Measurements from ENCODE around the gene MSH2. TPM values are rescaled to one million over a fixed set of nuclear protein-coding genes. Genes with fewer than 3 reads are reported as not detected.
"Not testable (repeated sequence)": the region's sequence is repeated elsewhere in the genome, so short reads cannot be mapped to it uniquely, and the experiment has no call there.

MSH2 gene
- polyA plus RNA-seq, 1 donor, result 28.7 TPM

DNA sequence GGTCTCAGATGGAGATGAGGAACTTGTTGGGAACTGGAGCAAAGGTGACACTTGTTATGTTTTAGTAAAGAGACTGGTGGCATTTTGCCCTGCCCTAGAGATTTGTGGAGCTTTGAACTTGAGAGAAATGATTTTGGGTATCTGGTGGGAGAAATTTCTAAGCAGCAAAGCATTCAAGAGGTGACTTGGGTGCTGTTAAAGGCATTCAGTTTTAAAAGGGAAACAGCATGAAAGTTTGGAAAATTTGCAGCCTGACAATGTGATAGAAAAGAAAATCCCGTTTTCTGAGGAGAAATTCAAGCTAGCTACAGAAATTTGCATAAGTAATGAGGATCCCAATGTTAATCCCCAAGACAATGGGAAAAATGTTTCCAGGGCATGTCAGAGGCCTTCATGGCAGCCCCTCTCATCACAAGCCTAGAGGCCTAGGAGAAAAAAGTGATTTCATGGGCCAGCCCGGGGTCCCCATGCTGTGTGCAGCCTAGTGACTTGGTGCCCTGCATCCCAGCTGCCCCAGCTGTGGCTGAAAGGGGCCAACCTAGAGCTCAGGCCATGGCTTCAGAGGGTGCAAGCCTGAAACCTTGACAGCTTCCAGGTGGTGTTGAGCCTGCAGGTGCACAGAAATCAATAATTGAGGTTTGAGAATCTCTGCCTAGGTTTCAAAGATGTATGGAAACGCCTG lies 3.8 kb downstream of the MSH2 start:
- DNase-seq; H3K4me1 ChIP-seq (ENCODE audit: control insufficient read depth, insufficient read depth, low read length); H3K27me3 ChIP-seq (ENCODE audit: control insufficient read depth, insufficient read depth, low read length); H3K4me3 ChIP-seq (ENCODE audit: low read length); H3K9me3 ChIP-seq (ENCODE audit: control insufficient read depth, low read depth, low read length); H3K27ac ChIP-seq (ENCODE audit: low read length): not testable (repeated sequence)
- WGBS (ENCODE audit: insufficient coverage, low lambda C conversion rate), result no CpG with 5 or more reads among the region's 3 CpGs
- peaks cover 14% of the 10 kb centered on the region for H3K36me3 ChIP-seq (ENCODE audit: control insufficient read depth, insufficient read depth, low read length)

- H3K36me3 ChIP-seq (ENCODE audit: control insufficient read depth, insufficient read depth, low read length), result peaks cover 17% of the 10 kb centered on the region
- no CpG with 5 or more reads among the region's 2 CpGs for WGBS (ENCODE audit: insufficient coverage, low lambda C conversion rate)
- H3K27me3 ChIP-seq (ENCODE audit: control insufficient read depth, insufficient read depth, low read length); H3K9me3 ChIP-seq (ENCODE audit: control insufficient read depth, low read depth, low read length); H3K27ac ChIP-seq (ENCODE audit: low read length); H3K4me1 ChIP-seq (ENCODE audit: control insufficient read depth, insufficient read depth, low read length); H3K4me3 ChIP-seq (ENCODE audit: low read length); DNase-seq: not testable (repeated sequence)
Measured at GRCh38 chr2:47407976-47408375, 5.0 kb downstream of the MSH2 start.

DNA sequence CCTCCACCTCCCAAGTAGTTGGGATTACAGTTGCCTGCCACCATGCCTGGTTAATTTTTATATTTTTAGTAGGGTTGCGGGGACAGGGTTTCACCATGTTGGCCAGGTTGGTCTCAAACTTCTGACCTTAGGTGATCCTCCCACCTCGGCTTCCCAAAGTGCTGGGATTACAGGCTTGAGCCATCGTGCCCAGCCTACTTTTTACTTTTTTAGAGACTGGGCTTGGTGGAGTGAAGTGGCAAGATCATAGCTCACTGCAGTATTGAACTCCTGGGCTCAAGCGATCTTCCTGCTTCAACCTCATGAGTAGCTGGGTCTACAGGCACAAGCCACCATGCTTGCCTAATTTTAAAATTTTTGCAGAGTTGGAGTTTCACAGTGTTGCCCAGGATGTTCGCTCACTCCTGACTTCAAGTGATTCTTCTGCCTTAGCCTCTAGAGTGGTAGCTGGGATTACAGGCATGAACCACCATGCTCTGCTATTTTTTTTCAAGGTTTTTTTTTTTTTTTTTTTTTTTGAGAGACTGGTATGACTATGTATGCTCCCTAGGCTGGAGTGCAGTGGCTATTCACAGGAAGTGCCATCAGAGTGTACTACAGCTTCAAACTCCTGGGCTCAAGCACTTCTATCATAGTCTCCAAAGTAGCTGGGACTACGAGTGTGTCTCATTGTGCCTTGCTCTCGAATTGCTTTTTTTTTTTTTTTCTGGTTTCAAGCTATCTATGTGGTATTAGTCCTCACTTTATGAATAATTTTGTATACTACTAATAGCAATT lies 11.9 kb downstream of the MSH2 start:
- Histone ChIP-seq H3K27ac (ENCODE audit: low read length) (no peak overlapping the region), H3K9me3 (ENCODE audit: control insufficient read depth, low read depth, low read length) (no peaks in the 10 kb centered on the region), H3K4me1 (ENCODE audit: control insufficient read depth, insufficient read depth, low read length) (no peaks in the 10 kb centered on the region), H3K4me3 (ENCODE audit: low read length) (no peak overlapping the region), H3K36me3 (ENCODE audit: control insufficient read depth, insufficient read depth, low read length) (peaks cover 50% of the 10 kb centered on the region), H3K27me3 (ENCODE audit: control insufficient read depth, insufficient read depth, low read length) (no peaks in the 10 kb centered on the region)
- WGBS (ENCODE audit: insufficient coverage, low lambda C conversion rate), result 100% methylated on average over 2 of the region's 7 CpGs
- DNase-seq, result no peak

- Histone ChIP-seq H3K9me3 (ENCODE audit: control insufficient read depth, low read depth, low read length) (no peaks in the 10 kb centered on the region), H3K36me3 (ENCODE audit: control insufficient read depth, insufficient read depth, low read length) (peaks cover 31% of the 10 kb centered on the region), H3K27me3 (ENCODE audit: control insufficient read depth, insufficient read depth, low read length) (no peaks in the 10 kb centered on the region), H3K4me1 (ENCODE audit: control insufficient read depth, insufficient read depth, low read length) (no peaks in the 10 kb centered on the region), H3K27ac (ENCODE audit: low read length) (no peak overlapping the region), H3K4me3 (ENCODE audit: low read length) (no peak overlapping the region)
- no peak for DNase-seq
- WGBS (ENCODE audit: insufficient coverage, low lambda C conversion rate), result 100% methylated on average over 2 of the region's 2 CpGs
Measured at GRCh38 chr2:47420214-47420613, 17.3 kb downstream of the MSH2 start.

DNA sequence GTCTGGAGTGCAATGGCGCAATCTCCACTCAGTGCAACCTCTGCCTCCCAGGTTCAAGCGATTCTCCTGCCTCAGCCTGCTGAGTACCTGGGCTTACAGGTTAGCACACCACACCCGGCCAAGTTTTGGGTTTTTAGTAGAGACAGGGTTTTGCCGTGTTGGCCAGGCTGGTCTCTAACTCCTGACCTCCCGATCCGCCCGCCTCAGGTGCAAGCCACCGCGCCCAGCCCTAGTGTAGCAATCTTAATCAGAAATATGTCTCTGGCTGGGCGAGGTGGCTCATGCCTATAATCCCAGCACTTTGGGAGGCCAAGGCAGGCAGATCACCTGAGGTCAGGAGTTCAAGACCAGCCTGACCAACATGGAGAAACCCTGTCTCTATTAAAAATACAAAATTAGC lies 17.7 kb downstream of the MSH2 start:
- H3K9me3 ChIP-seq (ENCODE audit: control insufficient read depth, low read depth, low read length); DNase-seq; H3K4me1 ChIP-seq (ENCODE audit: control insufficient read depth, insufficient read depth, low read length); H3K27me3 ChIP-seq (ENCODE audit: control insufficient read depth, insufficient read depth, low read length); H3K27ac ChIP-seq (ENCODE audit: low read length); H3K4me3 ChIP-seq (ENCODE audit: low read length): not testable (repeated sequence)
- WGBS (ENCODE audit: insufficient coverage, low lambda C conversion rate), result no CpG with 5 or more reads among the region's 10 CpGs
- peaks cover 27% of the 10 kb centered on the region for H3K36me3 ChIP-seq (ENCODE audit: control insufficient read depth, insufficient read depth, low read length)

GRCh38 chr2:47422016-47422415 lies 19.1 kb downstream of the MSH2 start:
- H3K36me3 ChIP-seq (ENCODE audit: control insufficient read depth, insufficient read depth, low read length), result peaks cover 19% of the 10 kb centered on the region
- no peaks in the 10 kb centered on the region for H3K27me3 ChIP-seq (ENCODE audit: control insufficient read depth, insufficient read depth, low read length)
- no peaks in the 10 kb centered on the region for H3K9me3 ChIP-seq (ENCODE audit: control insufficient read depth, low read depth, low read length)
- no peak for DNase-seq
- WGBS (ENCODE audit: insufficient coverage, low lambda C conversion rate), result no CpG with 5 or more reads among the region's 4 CpGs
- H3K4me1 ChIP-seq (ENCODE audit: control insufficient read depth, insufficient read depth, low read length), result no peaks in the 10 kb centered on the region
- no peak overlapping the region for H3K27ac ChIP-seq (ENCODE audit: low read length)
- no peak overlapping the region for H3K4me3 ChIP-seq (ENCODE audit: low read length)

- Histone ChIP-seq H3K27me3 (ENCODE audit: control insufficient read depth, insufficient read depth, low read length) (no peaks in the 10 kb centered on the region), H3K36me3 (ENCODE audit: control insufficient read depth, insufficient read depth, low read length) (peaks cover 16% of the 10 kb centered on the region), H3K4me3 (ENCODE audit: low read length) (no peak overlapping the region), H3K9me3 (ENCODE audit: control insufficient read depth, low read depth, low read length) (no peaks in the 10 kb centered on the region), H3K27ac (ENCODE audit: low read length) (no peak overlapping the region), H3K4me1 (ENCODE audit: control insufficient read depth, insufficient read depth, low read length) (no peaks in the 10 kb centered on the region)
- no peak for DNase-seq
- no CpG with 5 or more reads among the region's 2 CpGs for WGBS (ENCODE audit: insufficient coverage, low lambda C conversion rate)
Measured at GRCh38 chr2:47422560-47422959, 19.6 kb downstream of the MSH2 start.

GRCh38 chr2:47426786-47427185 lies 23.8 kb downstream of the MSH2 start:
- 87% methylated on average over 3 of the region's 4 CpGs for WGBS (ENCODE audit: insufficient coverage, low lambda C conversion rate)
- DNase-seq, result no peak
- Histone ChIP-seq H3K4me3 (ENCODE audit: low read length) (no peak overlapping the region), H3K9me3 (ENCODE audit: control insufficient read depth, low read depth, low read length) (no peaks in the 10 kb centered on the region), H3K27ac (ENCODE audit: low read length) (no peak overlapping the region), H3K36me3 (ENCODE audit: control insufficient read depth, insufficient read depth, low read length) (peaks cover 26% of the 10 kb centered on the region), H3K4me1 (ENCODE audit: control insufficient read depth, insufficient read depth, low read length) (no peaks in the 10 kb centered on the region), H3K27me3 (ENCODE audit: control insufficient read depth, insufficient read depth, low read length) (no peaks in the 10 kb centered on the region)

DNA sequence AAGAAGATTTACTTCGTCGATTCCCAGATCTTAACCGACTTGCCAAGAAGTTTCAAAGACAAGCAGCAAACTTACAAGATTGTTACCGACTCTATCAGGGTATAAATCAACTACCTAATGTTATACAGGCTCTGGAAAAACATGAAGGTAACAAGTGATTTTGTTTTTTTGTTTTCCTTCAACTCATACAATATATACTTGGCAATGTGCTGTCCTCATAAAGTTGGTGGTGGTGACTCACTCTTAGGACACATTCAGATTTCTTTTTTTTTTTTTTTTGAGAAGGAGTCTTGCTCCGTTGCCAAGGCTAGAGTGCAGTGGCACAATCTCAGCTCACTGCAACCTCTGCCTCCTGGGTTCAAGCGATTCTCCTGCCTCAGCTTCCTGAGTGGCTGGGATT lies 26.8 kb downstream of the MSH2 start:
- DNase-seq, result no peak
- H3K36me3 ChIP-seq (ENCODE audit: control insufficient read depth, insufficient read depth, low read length), result peaks cover 20% of the 10 kb centered on the region
- no peak overlapping the region for H3K27ac ChIP-seq (ENCODE audit: low read length)
- no peaks in the 10 kb centered on the region for H3K27me3 ChIP-seq (ENCODE audit: control insufficient read depth, insufficient read depth, low read length)
- H3K4me3 ChIP-seq (ENCODE audit: low read length), result no peak overlapping the region
- H3K9me3 ChIP-seq (ENCODE audit: control insufficient read depth, low read depth, low read length), result peaks cover 10% of the 10 kb centered on the region
- WGBS (ENCODE audit: insufficient coverage, low lambda C conversion rate), result 97% methylated on average over 4 of the region's 6 CpGs
- no peaks in the 10 kb centered on the region for H3K4me1 ChIP-seq (ENCODE audit: control insufficient read depth, insufficient read depth, low read length)

- not testable (repeated sequence) for DNase-seq; H3K4me3 ChIP-seq (ENCODE audit: low read length); H3K27ac ChIP-seq (ENCODE audit: low read length); H3K9me3 ChIP-seq (ENCODE audit: control insufficient read depth, low read depth, low read length); H3K4me1 ChIP-seq (ENCODE audit: control insufficient read depth, insufficient read depth, low read length); H3K27me3 ChIP-seq (ENCODE audit: control insufficient read depth, insufficient read depth, low read length)
- peaks cover 20% of the 10 kb centered on the region for H3K36me3 ChIP-seq (ENCODE audit: control insufficient read depth, insufficient read depth, low read length)
- no CpG with 5 or more reads among the region's 32 CpGs for WGBS (ENCODE audit: insufficient coverage, low lambda C conversion rate)
Measured at GRCh38 chr2:47433006-47433405, 30.1 kb downstream of the MSH2 start.

DNA sequence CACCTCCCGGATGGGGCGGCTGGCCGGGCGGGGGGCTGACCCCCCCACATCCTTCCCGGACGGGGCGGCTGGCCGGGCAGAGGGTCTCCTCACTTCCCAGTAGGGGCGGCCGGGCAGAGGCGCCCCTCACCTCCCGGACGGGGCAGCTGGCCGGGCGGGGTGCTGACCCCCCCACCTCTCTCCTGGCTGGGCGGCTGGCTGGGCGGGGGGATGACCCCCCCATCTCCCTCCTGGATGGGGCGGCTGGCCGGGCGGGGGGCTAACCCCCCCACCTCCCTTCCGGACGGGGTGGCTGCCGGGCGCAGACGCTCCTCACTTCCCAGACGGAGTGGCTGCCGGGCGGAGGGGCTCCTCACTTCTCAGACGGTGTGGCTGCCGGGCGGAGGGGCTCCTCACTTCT lies 30.5 kb downstream of the MSH2 start:
- not testable (repeated sequence) for H3K9me3 ChIP-seq (ENCODE audit: control insufficient read depth, low read depth, low read length); H3K27ac ChIP-seq (ENCODE audit: low read length); H3K4me1 ChIP-seq (ENCODE audit: control insufficient read depth, insufficient read depth, low read length); H3K27me3 ChIP-seq (ENCODE audit: control insufficient read depth, insufficient read depth, low read length); H3K4me3 ChIP-seq (ENCODE audit: low read length); DNase-seq
- H3K36me3 ChIP-seq (ENCODE audit: control insufficient read depth, insufficient read depth, low read length), result peaks cover 20% of the 10 kb centered on the region
- WGBS (ENCODE audit: insufficient coverage, low lambda C conversion rate), result no CpG with 5 or more reads among the region's 31 CpGs

Measured in large intestine (tissue), 3 donors.